ENCODE data around the gene ACOT13.
"Not testable (repeated sequence)": the region's sequence is repeated elsewhere in the genome, so short reads cannot be mapped to it uniquely, and the experiment has no call there.

ACOT13 gene

GRCh38 chr6:24730653-24731052 is 63.8 kb downstream of the ACOT13 start:
- DNase-seq (ENCODE audit: low read depth in 2 of 2): not testable (repeated sequence)

GRCh38 chr6:24731456-24732134 is 64.7 kb downstream of the ACOT13 start:
- DNase-seq (ENCODE audit: low read depth in 2 of 2): not testable (repeated sequence)

- DNase-seq (ENCODE audit: low read depth in 2 of 2): no peak
Measured at GRCh38 chr6:24734166-24734565, 67.3 kb downstream of the ACOT13 start.

- not testable (repeated sequence) for DNase-seq (ENCODE audit: low read depth in 2 of 2)
Measured at GRCh38 chr6:24734710-24735109, 67.8 kb downstream of the ACOT13 start.

GRCh38 chr6:24738741-24739140 is 71.9 kb downstream of the ACOT13 start:
- no peak for DNase-seq (ENCODE audit: low read depth in 2 of 2)

GRCh38 chr6:24740861-24741260 is 74.0 kb downstream of the ACOT13 start:
- DNase-seq (ENCODE audit: low read depth in 2 of 2): no peak

GRCh38 chr6:24742216-24742738 is 75.4 kb downstream of the ACOT13 start:
- DNase-seq (ENCODE audit: low read depth in 2 of 2): no peak

- DNase-seq (ENCODE audit: low read depth in 2 of 2): peak in 1 of 2 donors; percentile 18
Measured at GRCh38 chr6:24743265-24743943, 76.5 kb downstream of the ACOT13 start.

- no peak for DNase-seq (ENCODE audit: low read depth in 2 of 2)
Measured at GRCh38 chr6:24743944-24744335, 77.1 kb downstream of the ACOT13 start.

GRCh38 chr6:24744911-24745310 is 78.0 kb downstream of the ACOT13 start:
- no peak for DNase-seq (ENCODE audit: low read depth in 2 of 2)

- DNase-seq (ENCODE audit: low read depth in 2 of 2): no peak
Measured at GRCh38 chr6:24749297-24749696, 82.4 kb downstream of the ACOT13 start.

- DNase-seq (ENCODE audit: low read depth in 2 of 2): not testable (repeated sequence)
Measured at GRCh38 chr6:24750878-24751277, 84.0 kb downstream of the ACOT13 start.

GRCh38 chr6:24752503-24752902 is 85.6 kb downstream of the ACOT13 start:
- no peak for DNase-seq (ENCODE audit: low read depth in 2 of 2)

GRCh38 chr6:24752917-24753492 is 86.1 kb downstream of the ACOT13 start:
- no peak for DNase-seq (ENCODE audit: low read depth in 2 of 2)

GRCh38 chr6:24753545-24753944 is 86.7 kb downstream of the ACOT13 start:
- DNase-seq (ENCODE audit: low read depth in 2 of 2): no peak

- not testable (repeated sequence) for DNase-seq (ENCODE audit: low read depth in 2 of 2)
Measured at GRCh38 chr6:24754378-24754777, 87.5 kb downstream of the ACOT13 start.

Data from stimulated activated CD8-positive, alpha-beta memory T cell treated with anti-CD3 and anti-CD28 coated beads, Interleukin-15, amount 100 ng/mL, for 48 hours (primary cell).